Kidney epithelial cell (primary cell): Measurements from ENCODE around the gene PLS3. TPM values are rescaled to one million over a fixed set of nuclear protein-coding genes. Genes with fewer than 3 reads are reported as not detected.

Experiments used
- DNase-seq: peaks from one replicate; pipeline ENCODE4 v3.0.0-alpha.2; 2010; ENCODE audit warnings: low read depth
- H3K27me3 ChIP-seq: 2 replicates; pipeline ENCODE4 v1.6.0; 2011; ENCODE audit warnings: low read length; ENCODE audit not compliant: control insufficient read depth, insufficient read depth
- H3K36me3 ChIP-seq: 2 replicates; pipeline ENCODE4 v1.5.1; 2011; ENCODE audit warnings: low read length; ENCODE audit not compliant: control insufficient read depth, insufficient read depth
- H3K4me3 ChIP-seq: 2 replicates; pipeline ENCODE4 v1.5.1; 2011; ENCODE audit warnings: low read depth, mild to moderate bottlenecking, control low read depth, low read length
- CTCF ChIP-seq: IDR thresholded peaks from 2 replicates; pipeline ENCODE4 v1.5.1; 2011; ENCODE audit warnings: mild to moderate bottlenecking, moderate library complexity, low read length, control low read depth, inconsistent platforms; ENCODE audit not compliant: insufficient read depth, poor library complexity, severe bottlenecking
- total RNA-seq: library from RNA; depleted of rRNA; stranded (reverse); fragments of >200 nt; gene quantifications from 2 replicates; pipeline ENCODE4 v1.2.3, GENCODE V29; 2015

Gene PLS3
- total RNA-seq, 1 donor from 2014 or later: 79.6 TPM

GRCh38 chrX:115547448-115547847 is 13.5 kb upstream of the PLS3 start:
- DNase-seq: no peak
- H3K36me3 ChIP-seq: no peaks in the 10 kb centered on the region
- peak; percentile 2 for TF ChIP-seq CTCF
- no peaks in the 10 kb centered on the region for H3K27me3 ChIP-seq
- no peak overlapping the region for H3K4me3 ChIP-seq

GRCh38 chrX:115549008-115549407 is 12.0 kb upstream of the PLS3 start:
- DNase-seq: no peak
- no peak overlapping the region for H3K4me3 ChIP-seq
- TF ChIP-seq CTCF: no peak
- H3K27me3 ChIP-seq: no peaks in the 10 kb centered on the region
- H3K36me3 ChIP-seq: no peaks in the 10 kb centered on the region

- TF ChIP-seq CTCF: no peak
- H3K27me3 ChIP-seq: no peaks in the 10 kb centered on the region
- H3K4me3 ChIP-seq: no peak overlapping the region
- DNase-seq: no peak
- H3K36me3 ChIP-seq: no peaks in the 10 kb centered on the region
Observed at GRCh38 chrX:115553171-115553570, 7.8 kb upstream of the PLS3 start.

- Histone ChIP-seq H3K4me3 (no peak overlapping the region), H3K36me3 (no peaks in the 10 kb centered on the region), H3K27me3 (peaks cover 17% of the 10 kb centered on the region)
- TF ChIP-seq CTCF: no peak
- no peak for DNase-seq
Observed at GRCh38 chrX:115559672-115560071, 1.3 kb upstream of the PLS3 start.

GRCh38 chrX:115560211-115560977 is 580 bp upstream of the PLS3 start:
- H3K36me3 ChIP-seq: no peaks in the 10 kb centered on the region
- peaks cover 17% of the 10 kb centered on the region for H3K27me3 ChIP-seq
- TF ChIP-seq CTCF: no peak
- DNase-seq: no peak
- peak overlapping the region; percentile 74 for H3K4me3 ChIP-seq
